Brain microvascular endothelial cell (primary cell): ENCODE measurements around the gene CFAP251.

ENCODE experiments used
- DNase-seq: peaks from one replicate; pipeline ENCODE4 v3.0.0-alpha.2; 2020
- H3K27ac ChIP-seq: fragments of 250-450 bp; sonication (Bioruptor Pico); 2 replicates; pipeline ENCODE4 v1.5.1; 2020; ENCODE audit warnings: mild to moderate bottlenecking, moderate library complexity
- H3K27me3 ChIP-seq: fragments of 250-450 bp; sonication (Bioruptor Pico); replicated peaks from 2 replicates; pipeline ENCODE4 v1.5.1; 2020; ENCODE audit warnings: mild to moderate bottlenecking
- H3K36me3 ChIP-seq: fragments of 250-450 bp; sonication (Bioruptor Pico); replicated peaks from 2 replicates; pipeline ENCODE4 v1.5.1; 2020; ENCODE audit warnings: mild to moderate bottlenecking
- H3K4me3 ChIP-seq: 2 replicates; pipeline ENCODE4 v1.5.1; 2011; ENCODE audit warnings: low read depth, mild to moderate bottlenecking, control low read depth, low read length, moderate library complexity
- CTCF ChIP-seq: IDR thresholded peaks from 2 replicates; pipeline ENCODE4 v1.5.1; 2011; ENCODE audit warnings: low read depth, mild to moderate bottlenecking, moderate library complexity, low read length, control low read depth, inconsistent platforms; ENCODE audit errors: missing control alignments
- in situ Hi-C: cut with HindIII; loops from 2 replicates; pipeline ENCODE4 v1.10.0; 2017; ENCODE audit warnings: low sequenced_read_pairs, low pct_ligation_motif_present

The CFAP251 gene

DNA sequence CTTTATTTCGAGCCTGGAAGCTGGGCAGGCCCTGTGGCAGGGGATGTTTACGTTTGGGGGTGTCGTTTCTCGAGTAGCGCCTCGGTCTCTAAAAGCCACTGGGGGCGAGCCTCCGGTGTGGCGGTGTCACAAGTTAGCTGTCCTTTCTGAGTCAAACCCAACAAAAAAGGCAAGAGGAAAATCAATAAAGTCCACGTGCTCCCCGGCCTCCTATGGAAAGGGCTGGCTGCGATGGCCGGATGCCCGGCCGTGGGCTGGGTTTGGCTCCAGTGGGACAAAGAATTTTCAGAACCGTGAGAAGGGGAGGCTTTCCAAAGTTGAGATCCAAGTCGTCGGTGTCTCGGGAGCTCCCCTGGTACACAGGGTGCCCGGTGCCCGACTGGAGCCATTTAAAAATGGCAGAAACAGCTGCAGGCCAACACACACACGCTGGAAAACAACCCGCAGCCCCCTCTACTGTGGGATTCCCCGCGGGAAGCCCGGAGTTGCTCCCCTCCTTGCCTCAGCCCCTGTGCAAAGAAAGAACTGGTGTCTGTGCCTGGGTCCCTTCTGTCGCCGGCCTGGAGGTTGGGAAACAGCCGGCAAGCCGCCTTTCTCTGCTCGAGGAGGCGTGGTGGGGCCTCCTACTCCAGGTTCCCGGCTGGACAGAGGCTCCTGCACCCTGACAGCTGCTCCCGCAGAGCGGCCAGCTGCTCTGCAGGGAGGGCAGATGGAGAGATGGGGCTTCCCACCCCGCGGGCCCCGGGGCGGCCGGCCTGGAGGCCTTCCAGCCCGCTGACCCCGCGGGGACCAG lies 105.1 kb downstream of the CFAP251 start:
- in situ Hi-C loops, result no loop called here
- Histone ChIP-seq H3K4me3 (peak overlapping the region; percentile 64), H3K27ac (peak overlapping the region; percentile 74), H3K27me3 (no peaks in the 10 kb centered on the region), H3K36me3 (no peaks in the 10 kb centered on the region)
- peak; percentile 35 for DNase-seq
- TF ChIP-seq CTCF, result no peak

- DNase-seq, result no peak
- Histone ChIP-seq H3K27ac (no peak overlapping the region), H3K4me3 (peak overlapping the region; percentile 64), H3K36me3 (no peaks in the 10 kb centered on the region), H3K27me3 (no peaks in the 10 kb centered on the region)
- TF ChIP-seq CTCF, result no peak
- in situ Hi-C loops, result no loop called here
Measured at GRCh38 chr12:122024132-122024785, 105.9 kb downstream of the CFAP251 start.

DNA sequence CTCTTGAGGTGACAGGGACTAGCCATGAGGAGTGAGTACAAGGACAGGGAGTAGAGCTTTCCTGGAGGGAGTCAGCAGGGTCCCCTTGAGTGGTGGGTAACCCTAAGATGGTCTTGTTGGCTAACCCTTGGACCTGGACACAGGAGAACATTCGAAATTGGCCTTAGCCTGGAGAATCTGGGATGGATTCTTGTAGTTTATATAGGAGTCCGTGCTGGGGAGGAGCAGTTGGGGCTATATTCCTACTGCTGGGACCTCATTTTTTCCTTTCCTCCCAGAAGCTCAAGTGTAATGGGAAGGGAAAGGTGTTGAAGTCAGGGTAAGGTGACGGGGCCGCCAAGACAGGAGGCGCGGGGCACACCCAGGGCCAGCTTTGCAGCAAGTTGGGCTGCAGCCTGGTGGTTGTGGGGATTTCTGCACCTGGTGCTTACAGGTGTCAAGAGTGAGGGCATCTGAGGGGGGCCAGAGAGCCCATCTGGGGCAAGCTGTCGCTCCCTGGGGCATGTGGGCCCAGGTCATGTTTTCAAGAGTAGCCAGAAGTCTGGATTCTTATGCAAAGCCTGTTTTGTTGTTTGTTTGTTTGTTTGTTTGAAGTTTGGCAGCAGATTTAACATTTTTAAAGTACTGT lies 108.4 kb downstream of the CFAP251 start:
- DNase-seq, result no peak
- Histone ChIP-seq H3K27ac (no peak overlapping the region), H3K4me3 (no peak overlapping the region), H3K36me3 (no peaks in the 10 kb centered on the region), H3K27me3 (no peaks in the 10 kb centered on the region)
- no peak for TF ChIP-seq CTCF
- in situ Hi-C loops, result no loop called here

DNA sequence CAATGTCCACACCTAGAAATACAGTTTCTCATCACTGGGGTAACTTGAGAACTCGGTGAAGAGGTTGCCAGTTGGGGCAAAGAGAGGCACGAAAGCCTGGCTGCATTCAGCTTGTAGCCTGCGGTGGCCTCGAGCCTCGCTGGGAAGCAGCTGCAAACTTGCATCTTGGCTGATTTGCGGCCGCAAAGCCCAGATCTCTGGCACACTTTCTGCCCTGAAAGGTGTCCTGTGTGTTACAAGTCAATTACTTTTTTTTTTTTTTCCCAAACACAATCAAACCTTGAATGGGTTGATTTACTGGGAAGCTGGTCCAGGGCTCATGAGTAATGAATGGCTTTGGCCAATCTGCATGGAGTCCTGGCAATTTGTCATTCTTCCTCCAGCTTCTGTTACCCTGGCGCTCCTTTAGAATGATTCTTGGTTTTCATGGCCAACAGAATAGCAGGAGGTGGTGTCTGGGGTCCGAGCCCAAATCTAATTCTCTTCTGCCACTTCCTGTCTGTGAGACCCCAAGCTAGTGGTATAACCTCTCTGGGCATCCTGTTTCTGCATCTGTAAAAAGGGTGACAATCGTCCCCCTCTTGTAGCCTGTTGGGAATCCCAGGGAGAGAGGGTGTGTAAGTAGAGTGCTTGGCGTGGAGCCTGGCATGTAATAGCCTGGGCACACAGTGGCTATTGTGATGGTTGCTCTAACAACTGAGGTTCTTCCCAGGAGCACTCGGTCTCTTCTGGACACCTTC lies 109.9 kb downstream of the CFAP251 start:
- TF ChIP-seq CTCF, result no peak
- H3K36me3 ChIP-seq, result no peaks in the 10 kb centered on the region
- H3K4me3 ChIP-seq, result no peak overlapping the region
- in situ Hi-C loops, result no loop called here
- H3K27ac ChIP-seq, result no peak overlapping the region
- DNase-seq, result no peak
- H3K27me3 ChIP-seq, result no peaks in the 10 kb centered on the region

DNA sequence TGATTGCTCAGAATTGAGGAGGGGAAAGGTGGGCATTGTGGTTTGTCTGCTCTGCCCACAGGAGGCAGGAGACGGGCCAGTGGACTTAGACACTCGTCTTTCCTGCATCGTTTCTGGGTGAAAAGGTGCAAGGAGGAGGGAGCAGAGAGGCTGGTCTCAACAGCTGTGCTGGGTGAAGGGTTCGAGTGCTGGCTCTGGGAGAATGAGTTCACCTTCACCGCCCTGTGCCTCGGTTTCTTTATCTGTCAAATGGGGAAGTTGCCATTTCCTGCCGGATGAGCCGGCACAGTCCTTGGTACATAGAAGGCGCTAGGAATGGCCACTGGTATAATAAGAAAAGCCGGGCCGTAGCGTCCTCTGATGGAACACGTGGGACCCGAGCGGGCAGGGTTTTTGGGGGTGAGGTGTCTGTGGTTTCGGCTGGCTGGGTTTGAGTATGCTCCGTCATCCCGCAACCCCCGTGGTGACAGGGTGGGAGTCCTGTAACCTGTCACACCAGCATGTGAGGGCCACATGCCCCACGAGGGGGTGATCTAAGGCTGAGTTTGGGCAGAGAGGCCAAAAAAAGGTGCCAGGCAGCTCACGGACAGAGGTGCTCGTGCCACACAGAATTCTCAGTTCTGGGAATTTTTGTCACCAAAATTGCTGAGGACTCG lies 110.6 kb downstream of the CFAP251 start:
- H3K27ac ChIP-seq, result no peak overlapping the region
- in situ Hi-C loops, result no loop called here
- TF ChIP-seq CTCF, result no peak

More for the DNA sequence above, 110.6 kb downstream of the CFAP251 start:
- H3K27me3 ChIP-seq, result no peaks in the 10 kb centered on the region
- H3K4me3 ChIP-seq, result no peak overlapping the region
- DNase-seq, result no peak
- H3K36me3 ChIP-seq, result no peaks in the 10 kb centered on the region
